D341Med (cell line): Measurements from ENCODE around the gene CPSF2.

Experiments used
- DNase-seq: peaks from one replicate; pipeline ENCODE4 v3.0.0; 2012; ENCODE audit warnings: low spot score

The CPSF2 gene

DNA sequence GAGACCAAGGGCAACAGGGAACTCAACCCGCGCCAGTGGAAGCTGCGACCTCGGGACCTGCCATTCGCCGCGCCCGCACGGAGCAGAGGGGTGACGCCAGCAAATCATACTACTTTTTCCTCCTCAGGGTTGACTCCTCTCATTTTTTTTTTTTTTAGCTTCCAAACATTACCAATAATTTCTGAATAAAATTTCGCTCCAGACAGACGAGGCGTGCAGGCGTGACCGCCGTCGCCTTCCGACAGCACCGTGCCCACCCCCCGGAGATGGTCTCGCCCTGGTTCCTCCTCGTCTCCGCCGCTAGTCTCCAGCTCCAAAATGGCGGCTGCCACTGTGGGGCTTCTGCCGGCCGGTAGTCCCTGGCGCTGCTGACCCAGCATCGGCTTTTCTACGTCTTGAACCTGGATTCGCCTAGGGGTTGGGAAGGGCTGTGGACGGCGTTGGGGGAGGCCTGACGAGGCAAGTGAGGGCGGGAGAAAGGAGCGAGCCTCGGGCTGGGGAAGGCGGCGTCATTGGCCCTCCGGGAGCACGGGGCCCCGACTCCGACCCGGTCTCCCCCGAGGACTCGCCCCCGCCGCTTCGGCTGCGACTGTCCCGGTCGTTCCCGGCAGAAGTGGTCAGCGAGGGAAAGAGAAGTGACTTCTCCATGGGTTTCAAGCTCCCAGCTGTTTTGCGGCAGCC, at the start of gene CPSF2, which contains the start of gene NDUFB1:
Gene CPSF2, plus strand, starts transcription at position 300 of the 681 bp plus-strand sequence. CDS start 9,016 bp downstream, outside the sequence.
Gene NDUFB1, minus strand, starts transcription at position 37 of the 681 bp plus-strand sequence. CDS start 4,069 bp downstream, outside the sequence.
- DNase-seq, result peak; percentile 93

- no peak for DNase-seq
Observed at GRCh38 chr14:92074555-92074954, 47.2 kb upstream of the CPSF2 start.

- DNase-seq, result no peak
Observed at GRCh38 chr14:92088494-92088893, 33.3 kb upstream of the CPSF2 start.

DNA sequence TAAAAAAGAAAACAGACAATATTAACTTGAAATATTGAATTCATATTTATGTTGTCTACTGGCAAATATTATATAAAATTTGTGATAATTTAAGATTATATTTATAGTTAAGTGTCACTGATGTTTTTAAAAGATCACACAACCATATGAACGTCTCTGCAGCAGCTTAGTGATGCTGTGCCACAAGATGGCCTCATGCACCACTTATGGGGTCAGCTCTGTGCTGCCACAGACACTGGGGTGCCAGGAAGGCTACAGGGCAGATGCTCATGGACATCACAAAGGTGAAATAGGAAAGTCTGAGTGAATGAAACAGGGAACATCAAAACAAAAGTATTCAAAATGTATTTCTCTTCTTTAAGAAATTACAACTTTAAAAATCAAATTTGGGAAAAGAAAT, 28.4 kb upstream of the CPSF2 start:
- peak; percentile 58 for DNase-seq

GRCh38 chr14:92099802-92100201, 22.0 kb upstream of the CPSF2 start:
- DNase-seq, result no peak

DNA sequence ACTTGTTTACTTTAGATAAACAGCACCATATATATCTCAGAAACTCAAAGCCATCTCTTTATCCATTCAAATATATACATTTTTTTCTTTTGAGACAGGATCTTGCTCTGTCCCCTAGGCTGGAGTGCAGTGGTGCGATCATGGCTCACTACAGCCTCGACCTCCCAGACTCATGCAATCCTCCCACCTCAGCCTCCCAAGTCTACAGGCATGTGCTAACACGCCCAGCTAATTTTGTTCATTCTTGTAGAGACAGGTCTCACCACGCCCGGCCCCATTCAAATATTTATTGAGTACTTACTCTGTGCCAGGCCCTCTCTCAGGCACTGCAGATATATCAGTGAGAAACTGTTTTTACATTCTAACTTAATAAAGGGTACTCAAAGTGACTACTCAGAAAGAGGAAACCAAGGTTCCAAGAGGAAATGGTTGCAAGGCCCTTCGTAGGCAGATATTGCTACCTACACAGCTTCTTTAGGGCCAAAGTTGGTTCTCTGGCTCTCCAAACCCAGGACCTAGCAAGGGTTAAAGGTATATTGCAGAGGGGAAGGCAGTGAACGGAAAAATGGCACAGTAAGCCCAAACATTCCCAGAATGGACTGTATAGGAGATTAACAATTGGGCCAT, 18.3 kb upstream of the CPSF2 start:
- DNase-seq, result no peak

- no peak for DNase-seq
Observed at GRCh38 chr14:92105073-92105892, 16.5 kb upstream of the CPSF2 start.

DNA sequence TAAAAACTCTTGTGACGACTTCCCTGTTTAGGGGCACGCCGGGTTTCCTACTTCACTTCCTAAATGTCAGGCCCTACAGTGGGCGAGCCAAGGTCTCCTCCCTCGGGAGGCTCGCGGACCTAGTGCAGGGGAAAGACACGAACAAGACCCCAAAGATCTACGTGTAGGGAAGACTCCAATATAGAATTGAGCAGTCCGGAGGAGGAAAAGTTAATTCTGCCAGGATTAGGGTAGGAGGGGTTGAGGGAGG, 16.0 kb upstream of the CPSF2 start:
- no peak for DNase-seq

DNA sequence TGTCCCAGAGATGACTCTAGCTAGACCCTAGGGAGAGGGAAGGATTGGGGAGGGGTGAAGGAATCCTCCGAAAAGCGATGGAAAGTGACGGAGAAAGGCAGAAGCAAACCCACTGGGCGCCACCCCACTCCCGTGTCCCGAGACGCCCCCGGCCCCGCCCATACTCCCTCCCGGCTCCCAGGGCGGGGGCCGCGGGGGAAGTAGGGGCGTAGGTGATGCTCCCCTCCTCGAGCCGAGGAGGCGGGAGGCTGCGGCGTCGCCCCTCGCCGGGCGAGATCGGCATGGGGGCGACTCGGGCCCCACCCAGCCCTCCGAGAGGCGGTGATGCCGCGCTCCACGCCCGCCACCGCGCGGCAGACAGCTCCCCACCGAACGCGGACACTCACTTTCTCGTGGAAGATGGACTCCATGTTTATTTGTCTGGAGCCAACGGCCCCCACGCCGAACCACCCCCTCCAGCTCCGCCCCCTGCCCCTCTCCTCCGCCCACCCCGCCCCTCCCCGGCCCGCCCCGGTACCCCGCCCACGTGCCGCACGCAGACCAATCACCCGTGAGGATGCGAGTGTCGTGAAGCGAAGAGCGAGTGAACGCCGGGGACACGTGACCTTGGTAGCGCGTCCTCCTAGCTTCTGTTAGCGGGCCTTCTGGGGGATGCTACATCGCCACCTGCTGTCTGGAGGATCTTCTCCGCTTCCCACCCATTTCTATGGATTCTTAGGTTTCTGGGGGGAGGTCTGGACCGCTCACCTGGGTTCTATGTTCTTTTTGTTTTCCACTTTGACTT, 15.4 kb upstream of the CPSF2 start, which contains the start of gene ATXN3:
Gene ATXN3, minus strand, starts transcription at position 440 of the 784 bp plus-strand sequence. Its CDS starts 30 bp downstream, at position 410.
- DNase-seq, result peak; percentile 98

DNA sequence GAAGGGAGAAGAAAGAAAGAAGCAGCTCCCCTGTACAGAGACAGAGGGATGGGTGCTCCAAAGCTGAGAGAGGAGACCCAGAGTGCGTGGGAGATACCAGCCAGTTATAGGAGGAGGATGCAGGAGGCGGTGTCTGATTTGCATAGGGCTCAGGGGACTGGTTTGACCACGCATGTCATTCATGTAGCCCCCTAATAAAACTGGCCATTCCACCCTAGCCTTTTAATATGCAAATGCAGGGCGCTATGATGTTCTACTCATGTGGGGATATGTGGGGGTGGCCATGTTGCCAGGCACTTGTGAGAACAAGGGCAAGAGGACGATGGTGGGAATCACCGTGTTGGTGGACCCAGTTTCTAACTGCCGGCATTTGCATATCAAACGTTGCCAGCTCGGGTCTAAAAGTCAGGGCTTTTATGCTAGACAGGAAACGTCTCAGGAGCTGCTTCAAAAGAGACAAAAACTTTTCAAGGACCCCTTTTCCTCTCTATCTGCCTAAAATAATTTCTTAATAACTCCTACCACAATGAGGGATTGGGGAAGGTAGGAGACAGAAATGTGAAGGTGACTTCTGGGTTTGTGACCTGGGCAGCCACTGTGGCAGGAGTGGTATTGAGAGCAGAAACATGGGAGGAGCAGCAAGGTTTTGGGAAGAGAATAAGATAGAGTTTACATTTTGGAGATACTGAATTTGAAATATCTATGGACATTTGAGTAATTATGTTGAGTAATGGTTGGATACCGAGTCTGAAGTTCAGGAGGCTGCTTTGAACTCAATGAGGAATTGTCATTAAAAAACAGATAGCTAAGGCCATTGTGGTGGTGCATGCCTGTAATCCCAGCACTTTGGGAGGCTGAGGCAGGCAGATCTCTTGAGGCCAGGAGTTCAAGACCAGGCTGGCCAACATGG, 13.2 kb upstream of the CPSF2 start:
- no peak for DNase-seq

- DNase-seq, result no peak
Observed at GRCh38 chr14:92109490-92109889, 12.3 kb upstream of the CPSF2 start.

DNA sequence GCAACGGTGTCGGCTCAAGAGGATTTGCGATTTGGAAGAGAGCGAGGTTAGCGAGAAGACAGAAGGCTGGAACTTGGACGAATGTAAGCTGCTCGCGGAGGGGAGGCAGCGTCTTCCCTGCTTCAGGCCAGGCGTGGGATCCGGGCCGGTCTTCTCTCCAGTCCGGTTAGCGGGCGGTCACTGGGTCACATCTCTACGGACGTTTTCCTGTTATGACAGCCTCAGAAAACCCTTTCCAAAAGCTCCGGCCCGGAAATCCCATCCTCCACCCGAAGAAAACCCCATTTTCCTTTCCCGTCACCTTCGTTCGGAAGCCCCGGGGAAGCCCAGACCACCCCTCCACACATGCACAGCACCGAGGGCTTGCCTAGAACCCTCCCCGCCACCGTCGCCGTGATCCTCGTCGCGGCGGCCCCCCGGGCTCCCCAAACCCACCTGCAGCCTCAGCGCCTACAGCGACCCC, 531 bp upstream of the CPSF2 start:
- DNase-seq, result no peak

GRCh38 chr14:92122351-92122677, 545 bp downstream of the CPSF2 start:
- DNase-seq, result no peak

DNA sequence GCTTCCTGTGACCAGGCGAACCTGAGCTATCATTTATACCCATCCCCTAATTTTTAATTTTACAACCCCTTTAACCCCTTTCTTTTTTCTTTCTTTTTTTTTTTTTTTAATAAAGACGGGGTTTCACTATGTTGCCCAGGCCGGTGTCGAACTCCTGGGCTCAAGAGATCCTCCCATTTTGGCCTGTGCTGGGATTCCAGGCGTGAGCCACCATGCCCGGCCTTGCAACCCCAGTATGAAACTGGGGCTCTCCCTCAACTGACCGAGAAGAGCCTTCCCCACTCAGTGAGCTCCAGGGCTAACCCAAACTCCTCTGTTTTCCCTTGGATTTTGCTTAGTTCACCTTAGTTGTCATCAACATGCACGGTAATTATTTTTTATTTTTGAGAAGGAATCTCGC, 992 bp downstream of the CPSF2 start:
- DNase-seq, result no peak

DNA sequence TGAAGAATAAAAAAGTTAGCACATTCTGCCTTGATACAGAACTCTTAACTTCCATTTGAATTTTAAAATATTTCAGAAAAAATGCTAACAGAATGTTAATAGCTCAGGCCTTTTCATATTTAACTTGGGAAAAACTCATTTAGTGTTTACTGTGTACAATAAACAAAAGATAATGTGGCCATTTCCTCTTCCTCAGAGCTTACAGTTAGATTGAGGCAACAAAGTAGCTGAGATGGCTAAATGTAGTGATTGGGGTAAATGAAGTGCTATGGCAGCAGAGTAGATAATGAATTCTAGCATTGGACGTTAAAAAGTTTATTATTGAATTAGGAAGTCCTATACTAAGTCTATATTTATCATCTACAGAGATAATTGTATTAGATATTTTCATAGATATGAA, 12.7 kb downstream of the CPSF2 start:
- DNase-seq, result no peak

- DNase-seq, result peak; percentile 30
Observed at GRCh38 chr14:92135269-92135668, 13.5 kb downstream of the CPSF2 start.

DNA sequence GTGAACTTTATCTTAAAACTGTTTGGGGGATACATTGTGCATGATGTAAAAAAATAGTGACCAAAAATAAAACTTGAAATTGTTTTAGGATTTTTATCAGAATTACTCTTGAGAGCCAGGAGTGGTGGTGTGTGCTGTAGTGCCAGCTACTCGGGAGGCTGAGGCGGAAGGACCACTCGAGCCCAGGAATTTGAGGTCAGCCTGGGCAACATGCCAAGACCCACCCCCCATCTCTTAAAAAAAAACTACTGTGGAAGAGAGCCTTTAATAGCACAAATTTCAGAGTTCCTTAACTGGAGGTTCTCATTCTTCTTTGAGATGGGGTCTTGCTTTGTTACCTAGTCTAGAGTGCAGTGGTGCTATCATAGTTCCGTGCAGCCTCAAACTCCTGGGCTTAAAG, 21.5 kb downstream of the CPSF2 start:
- DNase-seq, result no peak

DNA sequence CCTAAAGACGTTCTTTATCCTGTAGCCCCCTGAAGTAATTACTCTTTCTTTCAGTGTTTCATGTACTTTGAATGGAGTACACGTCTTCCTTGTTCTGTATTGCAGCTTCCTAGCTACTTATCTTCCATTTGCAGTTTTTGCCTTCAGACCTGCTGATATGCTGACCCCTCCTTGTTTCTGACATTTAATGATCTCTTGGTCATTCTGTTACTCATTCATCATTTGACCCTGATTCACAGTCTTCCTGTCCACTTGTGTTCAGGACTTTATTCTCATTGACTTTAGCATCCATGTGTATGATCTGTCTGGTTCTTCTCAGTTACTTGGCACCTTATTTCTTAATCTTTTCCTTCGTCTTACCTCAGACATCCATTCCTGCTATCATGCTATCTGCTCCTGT, 22.2 kb downstream of the CPSF2 start:
- no peak for DNase-seq

DNA sequence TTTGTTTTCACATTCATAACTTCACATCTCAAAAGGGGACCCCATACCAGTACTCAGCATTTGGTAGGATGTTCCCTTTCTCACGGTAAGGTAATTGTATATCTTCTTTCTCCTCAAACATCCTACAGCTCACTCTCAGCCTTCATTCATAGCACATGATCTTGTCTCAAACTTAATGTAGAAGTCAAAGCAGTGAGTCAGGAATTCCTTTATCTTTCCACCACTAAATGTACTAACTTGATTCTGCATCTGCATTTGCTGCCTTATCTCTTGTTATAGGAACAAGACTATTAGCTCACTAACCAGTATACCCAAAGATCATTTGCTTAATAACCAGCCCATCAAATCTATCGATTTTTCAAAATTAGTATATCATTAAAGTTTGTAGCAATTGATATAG, 22.9 kb downstream of the CPSF2 start:
- no peak for DNase-seq

- DNase-seq, result no peak
Observed at GRCh38 chr14:92153581-92153980, 31.8 kb downstream of the CPSF2 start.

- no peak for DNase-seq
Observed at GRCh38 chr14:92154283-92154942, 32.6 kb downstream of the CPSF2 start.
